ENCODE data around the gene TNC. TPM values are rescaled to one million over a fixed set of nuclear protein-coding genes. Genes with fewer than 3 reads are reported as not detected.

The TNC gene
- total and polyA plus RNA-seq, 2 donors (not counting 3 experiments of a cell fraction or from before 2014, with no cell fraction given): 0.29 TPM; not detected in 1

DNA sequence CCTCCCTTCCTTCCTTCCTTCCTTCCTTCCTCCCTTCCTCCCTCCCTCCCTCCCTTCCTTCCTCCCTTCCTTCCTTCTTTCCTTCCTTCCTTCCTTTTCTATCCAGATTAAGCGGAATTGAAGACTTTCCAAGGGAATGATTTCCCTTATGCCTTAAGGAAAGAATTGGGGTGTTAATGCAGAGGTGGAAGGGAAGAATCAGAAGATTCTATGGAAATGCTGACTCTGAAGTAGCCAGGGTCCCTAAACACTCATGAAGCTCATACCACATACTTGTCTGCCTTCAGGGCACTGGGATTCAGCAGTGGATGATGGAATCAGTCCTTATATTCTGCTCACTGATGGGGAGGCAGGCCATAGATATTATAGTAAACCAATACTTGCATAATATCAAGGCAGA, 48.2 kb downstream of the TNC start:
- Histone ChIP-seq H3K36me3 (ENCODE audit: control insufficient read depth in 2 of 2, extremely low read depth in 1 of 2, insufficient read depth in 2 of 2, low read length in 2 of 2) (no peaks in the 10 kb centered on the region), H3K27ac (ENCODE audit: insufficient read depth, low read depth, low read length) (no peak overlapping the region), H4K20me1 (replicated peaks; ENCODE audit: control insufficient read depth, extremely low read depth, insufficient read depth, low read length) (no peaks in the 10 kb centered on the region), H3K4me2 (ENCODE audit: insufficient read depth, low read length) (no peak overlapping the region), H3K9ac (replicated peaks; ENCODE audit: extremely low read depth, insufficient read depth, low read length) (no peak overlapping the region), H3K4me3 (replicated peaks in 1 of 3; ENCODE audit: insufficient read depth in 1 of 3, low read depth in 1 of 3, low read length in 3 of 3) (no peak overlapping the region), H3K9me1 (replicated peaks; ENCODE audit: control insufficient read depth, extremely low read depth, insufficient read depth, low read length) (no peaks in the 10 kb centered on the region), H3K9me3 (replicated peaks; ENCODE audit: control insufficient read depth, insufficient read depth, low read length) (no peaks in the 10 kb centered on the region), H3K79me2 (ENCODE audit: control insufficient read depth, insufficient read depth, low read length) (no peaks in the 10 kb centered on the region), H2AFZ (ENCODE audit: low read depth, low read length) (no peak overlapping the region), H3K4me1 (ENCODE audit: control insufficient read depth, extremely low read depth, insufficient read depth, low read length) (no peaks in the 10 kb centered on the region), H3K27me3 (ENCODE audit: control insufficient read depth in 2 of 2, insufficient read depth in 2 of 2, low read length in 2 of 2) (no peaks in the 10 kb centered on the region)
- BruUV-seq (replicated peaks): no TSS peak
- dilution Hi-C loops (cut with MboI; ENCODE audit: extremely low pct_ligation_motif_present, low sequenced_read_pairs): no loop called here
- POLR2A ChIA-PET: no interaction called here
- no peak for TF ChIP-seq POLR2AphosphoS5 (IDR thresholded peaks at IDR 0.05; ENCODE audit: insufficient read depth, low read depth, low read length)
- TF ChIP-seq, protein P1, sequence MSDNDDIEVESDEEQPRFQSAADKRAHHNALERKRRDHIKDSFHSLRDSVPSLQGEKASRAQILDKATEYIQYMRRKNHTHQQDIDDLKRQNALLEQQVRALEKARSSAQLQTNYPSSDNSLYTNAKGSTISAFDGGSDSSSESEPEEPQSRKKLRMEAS (IDR thresholded peaks at IDR 0.05; ENCODE audit: insufficient read depth, insufficient read length): no peak
- no peak for TF ChIP-seq EZH2 (IDR thresholded peaks at IDR 0.05; ENCODE audit: borderline replicate concordance, low read depth, low read length, severe bottlenecking)
- no peak for TF ChIP-seq POLR2A (IDR thresholded peaks at IDR 0.05; ENCODE audit: low read depth, low read length)
- TF ChIP-seq JUN (IDR thresholded peaks at IDR 0.05; ENCODE audit: borderline replicate concordance, insufficient read depth, insufficient read length, low read depth): no peak
- TF ChIP-seq GATA2 (IDR thresholded peaks at IDR 0.05; ENCODE audit: insufficient read depth, insufficient read length, low read depth, low read length): no peak
- TF ChIP-seq MYC (IDR thresholded peaks at IDR 0.05; ENCODE audit: low read depth, low read length): no peak
- FAIRE-seq: no peak
- no peak for DNase-seq (ENCODE audit: low read depth, low spot score)
- intact Hi-C loops (cut with micrococcal nuclease): no loop called here
- CTCF ChIA-PET: no interaction called here

DNA sequence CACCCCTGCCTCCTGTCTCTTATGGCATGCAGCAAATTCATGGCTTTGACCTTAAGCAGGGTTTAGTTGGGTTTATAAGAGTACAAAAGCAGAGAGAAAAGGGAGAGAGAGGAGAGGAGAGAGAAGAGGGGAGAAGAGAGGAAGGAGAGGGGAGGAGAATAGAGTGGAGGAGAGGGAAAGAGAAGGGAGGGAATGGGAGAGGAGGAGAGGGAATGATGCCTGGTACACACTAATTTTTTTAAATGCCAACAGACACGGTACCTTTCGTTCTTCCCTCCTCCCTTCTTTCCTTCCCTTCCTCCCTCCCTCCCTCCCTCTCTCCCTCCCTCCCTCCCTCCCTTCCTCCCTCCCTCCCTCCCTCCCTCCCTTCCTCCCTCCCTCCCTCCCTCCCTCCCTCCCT, 48.7 kb downstream of the TNC start:
- dilution Hi-C loops (cut with MboI; ENCODE audit: extremely low pct_ligation_motif_present, low sequenced_read_pairs): no loop called here
- no TSS peak for BruUV-seq (replicated peaks)
- H3K36me3 ChIP-seq (ENCODE audit: control insufficient read depth in 2 of 2, extremely low read depth in 1 of 2, insufficient read depth in 2 of 2, low read length in 2 of 2): no peaks in the 10 kb centered on the region

More for the DNA sequence above, 48.7 kb downstream of the TNC start:
- H3K9me1 ChIP-seq (replicated peaks; ENCODE audit: control insufficient read depth, extremely low read depth, insufficient read depth, low read length): no peaks in the 10 kb centered on the region
- no peak overlapping the region for H3K9ac ChIP-seq (replicated peaks; ENCODE audit: extremely low read depth, insufficient read depth, low read length)
- FAIRE-seq: no peak
- no peaks in the 10 kb centered on the region for H3K79me2 ChIP-seq (ENCODE audit: control insufficient read depth, insufficient read depth, low read length)
- no peak for TF ChIP-seq POLR2A (IDR thresholded peaks at IDR 0.05; ENCODE audit: low read depth, low read length)
- no peaks in the 10 kb centered on the region for H4K20me1 ChIP-seq (replicated peaks; ENCODE audit: control insufficient read depth, extremely low read depth, insufficient read depth, low read length)
- no peaks in the 10 kb centered on the region for H3K27me3 ChIP-seq (ENCODE audit: control insufficient read depth in 2 of 2, insufficient read depth in 2 of 2, low read length in 2 of 2)
- ChIA-PET CTCF (no interaction called here), POLR2A (no interaction called here)
- no peaks in the 10 kb centered on the region for H3K9me3 ChIP-seq (replicated peaks; ENCODE audit: control insufficient read depth, insufficient read depth, low read length)
- DNase-seq (ENCODE audit: low read depth, low spot score): no peak
- H3K4me2 ChIP-seq (ENCODE audit: insufficient read depth, low read length): no peak overlapping the region
- intact Hi-C loops (cut with micrococcal nuclease): no loop called here
- H3K27ac ChIP-seq (ENCODE audit: insufficient read depth, low read depth, low read length): no peak overlapping the region
- no peak overlapping the region for H3K4me3 ChIP-seq (replicated peaks in 1 of 3; ENCODE audit: insufficient read depth in 1 of 3, low read depth in 1 of 3, low read length in 3 of 3)
- no peaks in the 10 kb centered on the region for H3K4me1 ChIP-seq (ENCODE audit: control insufficient read depth, extremely low read depth, insufficient read depth, low read length)
- H2AFZ ChIP-seq (ENCODE audit: low read depth, low read length): no peak overlapping the region

All from endothelial cell of umbilical vein (primary cell).